Esophagus muscularis mucosa (tissue), 3 donors: ENCODE data around the gene TBCB.

ENCODE experiments used
- CTCF ChIP-seq, 3 experiments: fragments of 200-600 bp in 2 of 3; fragments of 450-650 bp in 1 of 3; sonication (generic) in 2 of 3; IDR thresholded peaks; one replicate each; pipeline ENCODE4 v1.5.1; 2017 to 2019; ENCODE audit warnings: antibody characterized with exemption in 3 of 3, mild to moderate bottlenecking in 2 of 3, moderate library complexity in 1 of 3
- POLR2AphosphoS5 ChIP-seq, 2 donors: sonication (generic); formaldehyde crosslinking; IDR thresholded peaks; one replicate each; pipeline ENCODE4 v1.6.1; 2017; ENCODE audit warnings: antibody characterized with exemption in 2 of 2

DNA sequence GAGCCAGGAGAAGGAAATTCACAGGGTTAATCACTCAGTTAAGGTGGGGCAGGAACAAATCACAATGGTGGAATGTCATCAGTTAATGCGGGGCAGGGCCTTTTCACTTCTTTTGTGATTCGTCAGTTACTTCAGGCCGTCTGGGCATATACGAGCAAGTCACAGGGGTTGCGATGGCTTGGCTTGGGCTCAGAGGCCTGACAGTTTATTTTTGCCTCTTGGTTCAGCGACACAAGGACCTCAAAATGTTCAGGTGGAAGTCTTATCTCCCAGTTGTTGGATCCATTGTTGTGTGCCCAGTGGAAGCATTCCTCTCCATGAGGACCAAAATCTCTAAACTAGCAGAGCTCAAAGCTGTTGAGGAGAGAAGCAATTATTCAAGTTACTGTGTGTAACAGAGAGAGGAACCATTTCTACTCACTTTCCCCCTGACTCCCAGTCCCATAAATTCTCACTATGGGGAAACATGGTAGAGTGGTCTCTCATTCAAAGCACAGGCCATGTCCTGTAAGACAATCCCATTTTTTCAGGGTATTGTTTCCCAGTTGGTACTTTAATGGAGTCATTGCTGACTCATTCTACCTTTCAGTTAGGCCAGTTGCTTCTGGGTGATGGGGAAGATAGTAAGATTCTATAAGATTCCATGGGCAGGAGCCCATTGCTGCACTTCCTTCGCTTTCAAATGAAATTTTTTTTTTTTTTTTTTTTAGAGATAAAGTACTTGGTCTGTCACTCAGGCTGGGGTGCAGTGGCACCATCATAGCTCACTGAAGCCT is 45.7 kb downstream of the TBCB start:
- TF ChIP-seq CTCF (IDR thresholded peaks at IDR 0.05) (no peak), POLR2AphosphoS5 (IDR thresholded peaks at IDR 0.05) (no peak)
